Measurements from ENCODE around the gene NCDN.

Gene NCDN, protein sequence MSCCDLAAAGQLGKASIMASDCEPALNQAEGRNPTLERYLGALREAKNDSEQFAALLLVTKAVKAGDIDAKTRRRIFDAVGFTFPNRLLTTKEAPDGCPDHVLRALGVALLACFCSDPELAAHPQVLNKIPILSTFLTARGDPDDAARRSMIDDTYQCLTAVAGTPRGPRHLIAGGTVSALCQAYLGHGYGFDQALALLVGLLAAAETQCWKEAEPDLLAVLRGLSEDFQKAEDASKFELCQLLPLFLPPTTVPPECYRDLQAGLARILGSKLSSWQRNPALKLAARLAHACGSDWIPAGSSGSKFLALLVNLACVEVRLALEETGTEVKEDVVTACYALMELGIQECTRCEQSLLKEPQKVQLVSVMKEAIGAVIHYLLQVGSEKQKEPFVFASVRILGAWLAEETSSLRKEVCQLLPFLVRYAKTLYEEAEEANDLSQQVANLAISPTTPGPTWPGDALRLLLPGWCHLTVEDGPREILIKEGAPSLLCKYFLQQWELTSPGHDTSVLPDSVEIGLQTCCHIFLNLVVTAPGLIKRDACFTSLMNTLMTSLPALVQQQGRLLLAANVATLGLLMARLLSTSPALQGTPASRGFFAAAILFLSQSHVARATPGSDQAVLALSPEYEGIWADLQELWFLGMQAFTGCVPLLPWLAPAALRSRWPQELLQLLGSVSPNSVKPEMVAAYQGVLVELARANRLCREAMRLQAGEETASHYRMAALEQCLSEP

DNA sequence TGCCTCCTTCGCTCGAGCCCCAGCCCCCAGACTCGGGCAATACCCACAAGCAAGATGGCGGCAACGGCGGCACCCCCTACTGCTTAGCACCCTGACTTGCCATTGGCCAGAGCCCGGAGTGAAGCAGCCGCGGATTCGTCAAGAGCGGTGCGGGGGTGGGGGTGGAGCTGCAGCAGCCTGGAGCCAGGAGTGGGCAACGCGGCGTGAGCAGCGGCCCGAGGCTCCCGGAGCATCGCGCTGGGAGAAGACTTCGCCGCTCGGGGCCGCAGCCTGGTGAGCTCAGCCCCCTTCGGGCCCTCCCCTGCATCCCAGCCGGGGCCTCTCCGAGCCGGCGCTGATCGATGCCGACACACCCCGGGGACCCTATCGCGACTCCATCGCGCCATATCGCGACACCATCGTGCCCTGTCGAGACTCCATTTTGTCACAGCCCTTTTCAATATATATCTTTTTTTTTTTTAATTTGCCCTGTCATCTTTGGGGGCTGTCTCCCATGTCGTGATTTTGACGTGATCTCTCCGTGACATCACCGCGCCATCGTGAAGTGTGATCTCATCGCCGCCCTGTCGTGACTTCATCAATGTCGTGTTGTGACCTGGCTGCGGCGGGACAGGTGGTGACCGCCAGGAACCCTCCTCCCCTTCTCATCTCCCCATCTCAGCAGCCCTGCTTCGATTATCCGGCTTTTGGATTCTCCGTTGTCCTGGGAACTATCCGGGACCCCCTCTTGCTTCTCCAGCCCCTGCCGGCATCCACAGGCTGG, at the start of gene NCDN:
TSS of gene NCDN (plus strand) at position 189 of the 763 bp plus-strand sequence. CDS start at position 581, 392 bp downstream.
- peak; percentile 96 to 99 (median 99) for DNase-seq

DNA sequence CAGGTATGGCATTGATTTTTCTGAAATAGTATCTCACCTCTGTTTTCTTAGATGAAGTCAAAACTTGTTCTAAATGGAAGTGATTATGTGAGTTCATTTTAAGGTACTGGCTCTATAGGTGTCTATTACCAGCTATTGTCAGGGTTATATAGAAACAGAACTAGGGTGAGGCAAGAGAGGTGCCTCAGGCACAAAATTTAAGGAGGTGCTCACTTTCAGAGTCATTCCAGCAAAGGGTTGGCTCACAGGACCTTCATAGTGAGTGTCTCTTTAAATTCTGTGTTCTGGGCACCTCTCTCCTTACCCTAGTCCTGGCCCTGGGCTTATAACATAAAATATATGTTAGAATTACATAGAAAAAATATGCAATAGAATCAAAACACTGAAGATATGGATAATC, 49.7 kb upstream of the NCDN start:
- DNase-seq: no peak

DNA sequence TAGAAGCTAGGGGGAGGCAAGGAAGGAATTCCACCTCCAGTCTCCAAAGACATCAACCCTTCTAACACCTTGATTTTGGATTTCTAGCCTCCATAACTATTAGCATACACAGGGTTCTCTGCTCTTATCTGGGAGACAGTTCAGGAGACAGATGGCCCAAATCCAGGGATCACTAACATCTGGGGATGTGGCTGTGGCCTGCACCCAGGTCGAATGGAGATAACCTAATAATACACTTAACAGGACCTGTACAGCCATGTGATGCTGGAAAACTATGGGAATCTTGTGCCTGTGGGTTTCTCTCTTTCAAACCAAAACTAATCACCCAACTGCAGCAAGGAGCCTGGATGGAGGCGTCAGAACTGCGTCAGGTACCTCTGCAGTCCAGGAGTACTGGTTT, 48.0 kb upstream of the NCDN start:
- DNase-seq: no peak

DNA sequence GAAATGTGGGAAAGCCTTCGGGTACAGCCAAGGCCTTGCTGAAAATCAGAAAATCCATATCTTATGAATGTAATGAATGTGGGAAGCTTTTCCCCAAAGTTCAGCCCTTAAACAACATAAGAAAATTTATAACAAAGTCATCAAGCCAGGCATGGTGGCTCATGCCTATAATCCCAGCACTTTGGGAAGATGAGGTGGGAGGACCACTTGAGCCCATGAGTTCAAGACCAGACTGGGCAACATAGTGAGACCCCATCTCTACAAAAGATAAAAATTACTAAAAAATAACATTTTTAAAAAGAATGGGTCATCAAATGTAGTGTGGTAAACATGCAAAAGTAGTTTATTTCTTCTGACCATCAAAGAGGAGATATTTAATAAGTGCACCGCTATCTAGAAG, 46.3 kb upstream of the NCDN start:
- DNase-seq: no peak

DNA sequence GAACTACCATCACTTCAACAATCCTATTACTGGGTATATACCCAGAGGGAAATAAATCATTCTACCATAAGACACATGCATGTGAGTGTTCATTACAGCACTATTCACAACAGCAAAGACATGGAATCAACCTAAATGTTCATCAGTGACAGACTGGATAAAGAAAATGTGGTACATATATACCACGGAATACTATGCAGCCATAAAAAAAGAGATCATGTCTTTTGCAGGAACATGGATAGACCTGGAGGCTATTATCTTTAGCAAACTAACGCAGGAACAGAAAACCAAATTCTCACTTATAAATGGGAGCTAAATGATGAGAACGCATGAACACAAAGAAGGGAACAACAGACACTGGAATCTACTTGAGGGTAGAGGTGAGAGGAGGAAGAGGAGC, 39.4 kb upstream of the NCDN start:
- no peak for DNase-seq

DNA sequence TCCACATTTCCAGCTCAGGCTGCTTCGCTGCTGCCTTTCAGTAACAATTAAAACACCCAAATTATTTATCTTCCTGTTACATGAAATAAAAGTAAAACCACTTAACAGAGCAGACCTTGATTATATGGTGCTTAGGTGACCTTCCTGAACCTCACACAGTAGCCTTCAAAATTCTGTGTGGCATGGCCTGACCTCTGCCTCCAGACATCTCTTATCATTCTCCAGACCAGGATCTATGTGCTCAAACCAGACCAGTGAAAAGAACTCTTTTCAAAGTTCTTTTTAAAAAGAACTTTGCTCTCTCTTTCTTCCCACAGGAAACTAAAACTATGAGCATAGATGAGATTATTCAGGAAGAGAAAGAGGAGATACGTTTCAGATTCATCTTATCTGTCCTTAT, 38.2 kb upstream of the NCDN start:
- DNase-seq: no peak

DNA sequence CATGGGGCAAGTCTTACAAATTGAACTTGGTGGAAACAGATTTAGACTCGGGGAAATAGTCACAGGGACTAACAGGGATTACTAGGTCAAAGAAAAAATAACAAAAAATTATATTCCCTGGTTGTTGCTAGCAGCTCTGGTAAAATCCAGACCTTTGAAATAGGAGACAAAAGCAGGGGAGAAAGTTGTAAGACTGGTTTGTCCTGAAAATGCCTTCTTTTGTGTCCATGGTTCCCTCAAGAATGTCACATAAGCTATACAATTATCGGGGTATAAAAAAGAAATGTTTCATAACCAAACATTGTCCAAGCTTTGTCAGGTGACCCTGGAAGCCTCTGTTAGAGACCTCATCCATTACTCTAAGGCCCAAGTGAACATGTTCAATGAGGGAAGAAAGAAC, 33.5 kb upstream of the NCDN start:
- DNase-seq: no peak

DNA sequence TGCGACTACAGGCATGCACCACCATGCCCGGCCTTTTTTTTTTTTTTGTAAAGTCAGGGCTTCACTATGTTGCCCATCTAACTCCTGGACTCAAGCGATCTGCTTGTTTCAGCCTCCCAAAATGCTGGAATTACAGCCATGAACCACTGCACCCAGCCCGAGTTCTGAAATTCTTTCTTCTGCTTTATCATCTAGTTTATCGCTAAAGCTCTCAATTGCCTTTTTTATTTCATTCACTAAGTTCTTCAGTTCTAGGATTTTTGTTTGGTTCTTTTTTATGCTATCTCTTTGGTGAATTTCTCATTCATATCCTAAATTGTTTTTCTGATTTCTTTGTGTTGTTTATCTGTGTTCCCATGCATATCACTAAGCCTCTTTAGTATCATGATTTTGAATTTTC, 27.4 kb upstream of the NCDN start:
- DNase-seq: no peak

DNA sequence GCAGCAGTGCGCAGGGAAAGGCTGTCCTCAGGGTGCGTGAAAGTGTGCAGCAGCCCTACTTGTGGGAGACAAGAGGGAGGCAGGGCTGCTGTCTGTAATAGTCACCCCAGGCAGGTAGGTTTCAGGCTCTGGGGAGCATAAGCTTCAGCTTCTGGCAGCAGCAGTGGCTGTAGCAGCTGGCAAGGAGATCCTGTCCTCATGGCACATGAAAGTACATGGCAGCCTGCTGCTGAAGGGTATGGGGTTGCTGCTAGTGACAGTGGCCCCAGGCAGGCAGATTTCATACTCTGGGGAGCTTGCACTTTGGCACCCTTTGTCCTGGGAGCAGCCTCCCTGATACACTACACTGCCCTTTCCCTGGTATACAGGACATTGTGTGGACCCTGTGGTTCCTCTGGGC, 26.7 kb upstream of the NCDN start:
- no peak for DNase-seq

DNA sequence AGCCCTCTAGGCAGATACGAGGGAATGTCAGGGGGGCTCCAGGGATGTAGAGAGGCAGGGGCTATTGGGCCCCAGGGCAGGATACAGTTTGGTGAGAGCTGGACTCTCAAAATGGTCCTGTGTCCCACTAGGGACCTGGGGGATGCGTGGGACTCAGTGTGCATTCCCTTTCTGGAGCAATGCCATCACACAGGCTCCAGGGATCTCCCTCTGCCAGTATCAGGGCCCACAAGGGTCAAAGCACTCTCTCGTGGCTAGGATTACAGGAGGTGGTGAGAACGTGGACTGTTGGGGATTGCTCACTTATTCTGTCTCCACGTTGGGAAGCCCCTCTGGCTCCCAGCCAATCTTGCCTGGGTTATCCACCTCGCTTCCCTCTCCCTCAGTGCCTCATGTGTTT, 26.2 kb upstream of the NCDN start:
- DNase-seq: peak in 2 of 3 donors; percentile 22 to 31

DNA sequence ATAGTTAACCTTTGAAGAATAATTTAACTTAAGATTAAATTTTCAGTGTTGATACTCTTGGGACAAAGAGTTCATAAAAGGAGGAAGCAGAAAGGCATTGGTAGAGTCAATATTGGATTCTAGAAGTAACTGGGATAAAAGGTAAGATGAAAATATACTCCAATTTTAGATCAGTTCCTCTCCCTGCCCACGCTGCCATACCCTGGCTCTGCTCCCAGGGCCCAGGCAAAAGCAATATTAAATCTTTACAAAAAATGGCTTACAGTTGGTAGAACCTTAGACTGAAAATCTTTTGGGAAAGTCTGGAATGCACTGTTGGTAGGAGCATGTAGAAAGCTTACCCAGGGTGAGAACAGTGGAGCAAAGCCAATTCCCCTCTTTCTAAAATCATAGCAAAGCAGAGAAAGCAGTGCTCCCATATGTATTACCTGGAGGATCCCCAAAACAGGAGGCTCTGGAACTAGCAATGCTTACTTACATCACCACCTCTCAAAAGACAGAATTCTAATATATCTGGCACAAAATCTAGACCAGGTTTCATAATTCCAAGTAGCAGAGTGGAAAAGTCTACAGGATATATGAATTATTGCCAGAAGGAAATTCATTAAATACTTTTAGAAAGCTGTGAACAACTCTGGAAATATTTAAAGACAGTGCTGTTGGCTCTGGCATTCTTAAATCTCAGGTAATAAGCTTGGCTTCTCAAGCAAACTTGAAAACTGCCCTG, 24.9 kb upstream of the NCDN start:
- DNase-seq: no peak

DNA sequence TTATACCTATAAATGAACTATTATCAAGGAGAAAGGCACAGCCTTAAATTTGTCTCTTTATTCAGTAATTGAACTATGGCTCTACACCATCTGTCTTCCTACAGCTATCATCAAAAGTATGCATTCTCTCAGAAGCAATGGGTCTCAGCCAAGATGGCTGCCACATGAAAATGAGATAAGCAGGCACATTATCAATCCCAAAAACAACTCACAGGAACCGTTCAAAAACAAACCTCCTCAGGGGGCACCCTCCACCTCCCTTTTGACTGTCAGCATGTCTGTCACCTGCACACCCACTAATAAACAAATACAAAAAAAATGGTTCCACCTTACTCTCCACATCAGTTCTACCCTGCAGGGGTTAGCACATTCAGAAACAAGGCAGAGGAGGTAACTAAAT, 24.0 kb upstream of the NCDN start:
- DNase-seq: no peak

DNA sequence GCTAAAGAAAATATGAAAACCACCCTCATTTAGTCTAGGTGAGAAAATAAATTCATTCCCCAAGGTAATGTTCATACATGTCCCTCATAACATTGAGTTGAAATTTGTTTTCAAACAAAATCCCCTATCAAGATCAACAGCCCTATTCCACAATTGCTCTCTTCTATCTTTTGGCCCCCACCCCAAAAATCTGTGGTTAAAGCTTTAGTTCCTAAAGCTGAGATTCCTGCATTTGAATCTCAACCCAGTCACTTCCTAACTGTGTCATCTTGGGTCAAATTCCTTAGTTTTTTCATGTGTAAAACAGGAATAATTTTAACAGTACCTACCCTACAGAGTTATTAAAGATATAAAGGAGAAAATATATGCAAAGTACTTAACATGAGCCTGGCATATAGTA, 22.4 kb upstream of the NCDN start:
- DNase-seq: no peak

DNA sequence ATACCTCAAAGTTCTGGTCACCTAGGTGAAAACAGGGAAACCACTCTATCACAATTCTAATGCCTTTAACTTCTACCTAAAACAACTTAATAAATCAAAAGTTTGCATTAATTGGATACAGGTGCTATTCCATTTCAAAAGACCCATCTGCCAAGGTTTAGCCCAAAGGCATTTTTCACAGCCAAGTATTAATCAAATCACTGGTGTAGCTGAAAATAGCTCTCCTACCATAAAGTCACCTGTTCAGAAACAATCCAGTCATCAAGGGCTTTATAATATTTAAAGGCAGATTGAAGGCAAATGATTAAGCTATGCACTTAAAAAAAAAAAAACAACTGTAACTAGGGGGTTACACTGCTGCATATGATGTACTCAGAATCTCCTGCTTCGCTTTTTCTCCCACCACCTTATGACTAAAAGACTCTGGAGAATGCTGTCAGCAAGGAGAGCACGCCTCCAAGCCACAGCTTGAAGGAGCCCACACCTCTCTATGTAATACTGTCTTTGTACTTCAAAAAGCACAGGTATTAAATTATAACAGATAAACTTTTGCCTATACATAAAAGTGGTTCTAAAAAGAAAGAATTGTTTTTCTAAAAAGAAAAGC, 20.9 kb upstream of the NCDN start:
- no peak for DNase-seq

DNA sequence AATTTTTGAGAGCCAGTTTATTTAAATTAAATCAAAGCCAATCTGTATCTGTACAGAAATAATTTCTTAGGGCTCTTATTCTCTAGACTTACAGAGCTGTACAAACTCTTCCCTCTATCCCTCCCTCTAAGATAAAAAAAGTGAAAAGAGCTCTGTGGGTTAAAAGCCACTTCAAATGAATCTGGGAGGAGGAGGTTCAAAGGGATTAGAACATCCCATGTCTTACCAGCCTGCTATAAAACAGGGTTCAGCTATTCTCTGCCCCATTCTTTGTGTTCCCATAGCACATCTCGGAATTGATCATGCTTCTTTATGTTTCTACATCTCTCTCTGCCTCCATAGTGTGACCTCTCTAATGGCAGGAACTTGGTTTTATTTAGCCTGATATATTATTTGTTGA, 19.8 kb upstream of the NCDN start:
- no peak for DNase-seq

DNA sequence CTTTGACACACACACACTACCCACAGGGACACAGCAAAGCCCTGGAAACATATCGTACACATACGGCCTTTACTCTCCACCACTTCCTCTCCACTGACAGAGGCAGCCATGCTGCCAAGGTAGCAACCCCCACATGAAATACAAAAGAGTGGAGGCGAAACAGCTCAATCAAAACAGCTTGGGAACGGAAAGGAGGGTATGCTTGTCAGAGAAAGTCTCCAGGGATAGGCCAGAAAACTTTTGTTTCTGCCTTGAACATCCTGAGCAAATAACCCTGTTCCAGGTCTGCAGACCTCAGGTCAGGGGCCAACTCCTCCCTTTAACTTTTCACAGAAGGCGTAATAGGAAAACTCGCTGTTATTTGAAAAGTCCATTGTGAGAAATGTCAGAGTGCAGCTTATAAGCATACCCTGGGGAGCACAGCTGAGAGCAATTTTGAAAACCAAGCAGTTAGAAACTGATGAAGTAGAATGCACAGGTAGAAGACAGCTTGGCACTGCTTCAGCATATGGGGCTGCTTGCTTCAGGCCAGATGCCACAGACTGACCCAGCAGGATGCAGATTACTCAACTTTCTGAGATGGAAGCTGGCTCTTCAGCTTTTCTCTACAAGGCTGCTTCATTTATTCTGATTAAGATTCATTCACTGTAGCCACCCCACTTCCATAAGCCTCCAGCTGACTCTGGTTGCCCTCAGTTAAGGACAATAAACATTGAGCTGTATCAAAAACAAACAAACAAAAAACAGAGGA, 18.4 kb upstream of the NCDN start:
- DNase-seq: no peak

DNA sequence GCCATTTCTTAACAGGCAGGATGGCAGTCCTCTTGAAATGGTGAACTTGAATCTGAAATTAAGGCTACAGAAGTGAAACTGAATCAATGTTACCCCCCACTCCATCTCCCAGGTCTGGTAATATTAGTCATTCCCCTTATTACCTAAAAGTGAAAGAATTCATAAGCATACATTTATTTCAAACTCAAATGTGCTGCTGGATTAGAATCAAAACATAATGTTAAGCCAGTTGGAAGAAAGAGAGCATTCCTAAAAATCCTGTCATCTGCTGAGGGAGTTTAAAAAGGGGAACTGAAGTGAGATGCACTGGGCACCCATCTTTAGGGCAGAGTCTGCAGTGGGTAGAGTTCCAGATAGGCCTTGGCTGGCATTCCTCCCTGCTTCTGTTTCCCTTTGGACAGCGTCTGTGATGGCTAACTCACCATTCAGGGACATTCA, 17.8 kb upstream of the NCDN start:
- DNase-seq: peak; percentile 23 to 53 (median 29)

DNA sequence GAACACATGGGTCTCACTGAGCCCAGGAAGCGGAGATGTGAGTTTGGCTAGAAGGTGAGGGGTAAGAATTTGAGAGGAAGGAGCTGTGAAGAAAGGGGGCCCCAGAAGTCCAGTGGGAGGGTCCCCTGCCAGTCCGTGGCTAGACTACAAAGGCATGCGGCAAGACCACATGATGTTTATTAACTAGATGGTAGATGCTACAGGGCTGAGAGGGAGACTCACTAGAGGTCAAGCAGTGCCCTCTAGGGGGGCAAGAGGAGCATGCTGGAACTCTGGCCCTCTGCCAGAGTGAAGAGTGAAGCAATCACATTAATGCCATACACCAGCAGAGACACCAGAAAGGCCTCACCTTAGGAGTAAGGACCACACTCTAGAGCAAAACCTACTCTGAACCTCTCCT, 12.6 kb upstream of the NCDN start:
- peak; percentile 69 to 79 (median 70) for DNase-seq

DNA sequence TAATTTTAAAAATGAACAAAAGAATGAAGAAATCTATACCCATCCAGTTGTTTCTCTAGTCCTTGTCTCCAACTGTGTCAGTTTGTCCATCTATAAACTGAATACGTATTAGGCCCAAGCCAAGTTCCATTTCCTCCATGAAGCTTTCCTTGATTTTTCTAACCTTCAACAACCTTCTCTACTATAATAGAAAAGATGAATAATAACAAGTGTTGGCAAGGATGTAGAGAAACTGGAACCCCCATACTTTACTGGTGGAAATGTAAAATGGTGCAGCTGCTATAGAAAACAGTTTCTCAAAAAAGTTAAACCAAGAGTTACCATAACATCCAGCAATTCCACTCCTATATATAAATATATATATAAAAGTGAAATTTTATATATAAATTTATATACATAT, 11.0 kb upstream of the NCDN start:
- DNase-seq: no peak

DNA sequence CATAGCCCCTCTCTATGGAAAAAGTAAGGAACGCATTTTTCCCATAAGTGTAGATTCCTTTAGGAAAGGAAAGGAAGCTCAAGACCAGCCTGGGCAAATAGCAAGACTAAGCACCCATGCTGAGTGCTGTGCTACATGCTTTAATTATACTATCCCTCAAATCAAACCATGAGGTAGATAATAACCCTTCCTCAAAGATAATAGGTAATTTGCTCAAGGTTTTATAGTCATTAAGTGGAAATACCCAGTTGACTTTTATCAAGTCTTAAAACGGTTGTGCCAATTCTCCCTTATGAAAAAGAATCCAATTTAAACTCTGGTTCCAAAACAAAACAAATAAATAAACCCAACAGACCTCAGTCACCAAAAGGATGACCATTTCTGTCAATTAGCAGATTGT, 3.7 kb upstream of the NCDN start:
- DNase-seq: no peak

All from suppressor macrophage treated with lipopolysaccharide for 1 hour (primary cell).